MCF 10A (cell line): ENCODE results near the gene HS6ST2. TPM values are rescaled to one million over a fixed set of nuclear protein-coding genes. Genes with fewer than 3 reads are reported as not detected.

Source experiments
- BruUV-seq: library from RNA; stranded (reverse); fragments of 400-500 nt; replicated peaks from 2 replicates; lab custom pipeline; 2021; lab: Mats Ljungman, UMichigan
- CTCF ChIA-PET: fragments of 300-600 bp; sonication (Branson Sonifier 250); formaldehyde crosslinking; extraction: SDS; loops from one replicate; lab custom pipeline; 2021; ENCODE audit warnings: antibody characterized with exemption, inconsistent platforms; lab: Yijun Ruan, JAX
- POLR2A ChIA-PET: fragments of 300-600, 350-650 bp; sonication (Branson Sonifier 250); formaldehyde crosslinking; extraction: SDS; loops from one replicate; lab custom pipeline; 2020; ENCODE audit warnings: antibody characterized with exemption, inconsistent platforms; lab: Yijun Ruan, JAX
- DNase-seq: peaks from one replicate; pipeline ENCODE4 v3.0.0-alpha.2; 2018; ENCODE audit not compliant: unreplicated experiment
- H3K27ac Mint-ChIP-seq: one replicate; pipeline ENCODE4 v1.8.0; 2022; ENCODE audit warnings: mild to moderate bottlenecking, low read depth, mixed read lengths; ENCODE audit not compliant: unreplicated experiment
- H3K27me3 Mint-ChIP-seq: one replicate; pipeline ENCODE4 v1.8.0; 2022; ENCODE audit warnings: mixed read lengths; ENCODE audit not compliant: insufficient read depth, unreplicated experiment
- H3K36me3 Mint-ChIP-seq: one replicate; pipeline ENCODE4 v1.8.0; 2022; ENCODE audit warnings: mild to moderate bottlenecking, moderate library complexity, mixed read lengths; ENCODE audit not compliant: insufficient read depth, unreplicated experiment
- H3K4me1 Mint-ChIP-seq: one replicate; pipeline ENCODE4 v1.8.0; 2022; ENCODE audit warnings: mixed read lengths; ENCODE audit not compliant: insufficient read depth, unreplicated experiment
- H3K4me3 Mint-ChIP-seq: one replicate; pipeline ENCODE4 v1.8.0; 2022; ENCODE audit warnings: mild to moderate bottlenecking, moderate library complexity, mixed read lengths; ENCODE audit not compliant: unreplicated experiment
- H3K9me3 Mint-ChIP-seq: one replicate; pipeline ENCODE4 v1.8.0; 2022; ENCODE audit warnings: mixed read lengths; ENCODE audit not compliant: unreplicated experiment
- CTCF ChIP-seq: fragments of 200-600 bp; IDR thresholded peaks from one replicate; pipeline ENCODE4 v1.8.0; 2022; ENCODE audit warnings: antibody characterized with exemption, mild to moderate bottlenecking; ENCODE audit not compliant: unreplicated experiment
- intact Hi-C: fragments of 100-400 bp; cut with micrococcal nuclease; formaldehyde crosslinking; loops from 2 replicates; pipeline ENCODE4 v1.14.1; 2022
- total RNA-seq: library from RNA; stranded (reverse); gene quantifications from 2 replicates; pipeline ENCODE4 v1.2.3, GENCODE V29; 2022

Gene HS6ST2
- total RNA-seq, 1 experiment from 2014 or later, result 26.1 TPM

GRCh38 chrX:132651421-132652086 is 306.9 kb downstream of the HS6ST2 start:
- CTCF ChIA-PET, result no interaction called here
- peaks cover 61% of the 10 kb centered on the region for H3K27me3 Mint-ChIP-seq
- no TSS peak for BruUV-seq
- peak; percentile 20 for TF ChIP-seq CTCF
- no peaks in the 10 kb centered on the region for H3K36me3 Mint-ChIP-seq
- POLR2A ChIA-PET, result no interaction called here
- no peaks in the 10 kb centered on the region for H3K4me1 Mint-ChIP-seq
- no peak overlapping the region for H3K4me3 Mint-ChIP-seq
- H3K27ac Mint-ChIP-seq, result no peak overlapping the region
- H3K9me3 Mint-ChIP-seq, result no peaks in the 10 kb centered on the region
- DNase-seq, result no peak
- intact Hi-C loops, result no loop called here

- no peak for DNase-seq
- Mint-ChIP-seq H3K27me3 (peaks cover 73% of the 10 kb centered on the region), H3K4me1 (no peaks in the 10 kb centered on the region), H3K4me3 (no peak overlapping the region), H3K9me3 (no peaks in the 10 kb centered on the region), H3K36me3 (no peaks in the 10 kb centered on the region), H3K27ac (no peak overlapping the region)
- intact Hi-C loops, result no loop called here
- BruUV-seq, result no TSS peak
- CTCF ChIA-PET, result no interaction called here
- TF ChIP-seq CTCF, result no peak
- POLR2A ChIA-PET, result no interaction called here
Measured at GRCh38 chrX:132648895-132649294, 309.5 kb downstream of the HS6ST2 start.

- H3K4me3 Mint-ChIP-seq, result no peak overlapping the region
- no peaks in the 10 kb centered on the region for H3K9me3 Mint-ChIP-seq
- no TSS peak for BruUV-seq
- DNase-seq, result no peak
- ChIA-PET CTCF (interaction anchor here (0.6 to 1.0 kb wide), 2 partner anchors 440 to 532 kb away, joined by 3 to 4 read pairs; no protein-coding TSS in a partner anchor), POLR2A (no interaction called here)
- H3K27me3 Mint-ChIP-seq, result peaks cover 80% of the 10 kb centered on the region
- no peak overlapping the region for H3K27ac Mint-ChIP-seq
- no peaks in the 10 kb centered on the region for H3K36me3 Mint-ChIP-seq
- intact Hi-C loops, result loop anchor here (10.0 kb wide), 1 partner anchor 1035 kb away; no protein-coding TSS in a partner anchor
- H3K4me1 Mint-ChIP-seq, result peaks cover 6% of the 10 kb centered on the region
- no peak for TF ChIP-seq CTCF
Measured at GRCh38 chrX:132639446-132639845, 319.0 kb downstream of the HS6ST2 start.

GRCh38 chrX:132638313-132638712 is 320.1 kb downstream of the HS6ST2 start:
- no peak for DNase-seq
- intact Hi-C loops, result loop anchor here (10.0 kb wide), 1 partner anchor 1036 kb away; no protein-coding TSS in a partner anchor
- ChIA-PET POLR2A (no interaction called here), CTCF (interaction anchor here (0.6 to 0.7 kb wide), 2 partner anchors 19 to 47 kb away, joined by 3 read pairs; no protein-coding TSS in a partner anchor)
- no peak overlapping the region for H3K27ac Mint-ChIP-seq
- H3K27me3 Mint-ChIP-seq, result peaks cover 78% of the 10 kb centered on the region
- no peaks in the 10 kb centered on the region for H3K9me3 Mint-ChIP-seq
- TF ChIP-seq CTCF, result no peak
- BruUV-seq, result no TSS peak
- H3K36me3 Mint-ChIP-seq, result no peaks in the 10 kb centered on the region
- no peak overlapping the region for H3K4me3 Mint-ChIP-seq
- peaks cover 6% of the 10 kb centered on the region for H3K4me1 Mint-ChIP-seq
